Measurements from ENCODE around the gene SIRPD. TPM values are rescaled to one million over a fixed set of nuclear protein-coding genes. Genes with fewer than 3 reads are reported as not detected.
"Not testable (repeated sequence)": the region's sequence is repeated elsewhere in the genome, so short reads cannot be mapped to it uniquely, and the experiment has no call there.

Gene SIRPD
- total RNA-seq, 1 donor from 2014 or later: not detected

- no peaks in the 10 kb centered on the region for H3K36me3 Mint-ChIP-seq
- no peaks in the 10 kb centered on the region for H3K9me3 Mint-ChIP-seq
- peaks cover 9% of the 10 kb centered on the region for H3K27me3 Mint-ChIP-seq
- no peak overlapping the region for H3K27ac Mint-ChIP-seq
- DNase-seq (ENCODE audit: extremely low spot score, unreplicated experiment): no peak
- no peak overlapping the region for H3K4me3 Mint-ChIP-seq
- no peak for TF ChIP-seq CTCF (conservative IDR thresholded peaks at IDR 0.05)
- no peaks in the 10 kb centered on the region for H3K4me1 Mint-ChIP-seq (ENCODE audit: unreplicated experiment)
Measured at GRCh38 chr20:1579488-1579887, 22.0 kb upstream of the SIRPD start.

- no peak for DNase-seq (ENCODE audit: extremely low spot score, unreplicated experiment)
Measured at GRCh38 chr20:1577906-1578305, 20.4 kb upstream of the SIRPD start.

GRCh38 chr20:1577313-1577712, 19.8 kb upstream of the SIRPD start:
- H3K4me1 Mint-ChIP-seq (ENCODE audit: unreplicated experiment); H3K27ac Mint-ChIP-seq; H3K4me3 Mint-ChIP-seq; H3K36me3 Mint-ChIP-seq; DNase-seq (ENCODE audit: extremely low spot score, unreplicated experiment); H3K27me3 Mint-ChIP-seq; H3K9me3 Mint-ChIP-seq: not testable (repeated sequence)

More at GRCh38 chr20:1577906-1578305, 20.4 kb upstream of the SIRPD start:
- no peak overlapping the region for H3K4me3 Mint-ChIP-seq
- no peak for TF ChIP-seq CTCF (conservative IDR thresholded peaks at IDR 0.05)
- peaks cover 9% of the 10 kb centered on the region for H3K27me3 Mint-ChIP-seq
- H3K27ac Mint-ChIP-seq: no peak overlapping the region
- no peaks in the 10 kb centered on the region for H3K4me1 Mint-ChIP-seq (ENCODE audit: unreplicated experiment)
- H3K36me3 Mint-ChIP-seq: no peaks in the 10 kb centered on the region
- no peaks in the 10 kb centered on the region for H3K9me3 Mint-ChIP-seq

- Mint-ChIP-seq H3K36me3 (no peaks in the 10 kb centered on the region), H3K27ac (no peak overlapping the region), H3K4me3 (no peak overlapping the region), H3K9me3 (no peaks in the 10 kb centered on the region), H3K27me3 (peaks cover 9% of the 10 kb centered on the region), H3K4me1 (ENCODE audit: unreplicated experiment) (no peaks in the 10 kb centered on the region)
- TF ChIP-seq CTCF (conservative IDR thresholded peaks at IDR 0.05): no peak
- no peak for DNase-seq (ENCODE audit: extremely low spot score, unreplicated experiment)
Measured at GRCh38 chr20:1576641-1577040, 19.1 kb upstream of the SIRPD start.

GRCh38 chr20:1576003-1576402, 18.5 kb upstream of the SIRPD start:
- H3K27me3 Mint-ChIP-seq; H3K4me3 Mint-ChIP-seq; H3K36me3 Mint-ChIP-seq; H3K9me3 Mint-ChIP-seq; DNase-seq (ENCODE audit: extremely low spot score, unreplicated experiment); H3K27ac Mint-ChIP-seq; H3K4me1 Mint-ChIP-seq (ENCODE audit: unreplicated experiment): not testable (repeated sequence)

GRCh38 chr20:1571583-1571982, 14.1 kb upstream of the SIRPD start:
- not testable (repeated sequence) for DNase-seq (ENCODE audit: extremely low spot score, unreplicated experiment); H3K4me3 Mint-ChIP-seq; H3K9me3 Mint-ChIP-seq; H3K27ac Mint-ChIP-seq; H3K36me3 Mint-ChIP-seq; H3K4me1 Mint-ChIP-seq (ENCODE audit: unreplicated experiment)
- peaks cover 14% of the 10 kb centered on the region for H3K27me3 Mint-ChIP-seq

GRCh38 chr20:1569415-1569881, 11.9 kb upstream of the SIRPD start:
- Mint-ChIP-seq H3K4me1 (ENCODE audit: unreplicated experiment) (no peaks in the 10 kb centered on the region), H3K4me3 (no peak overlapping the region), H3K36me3 (no peaks in the 10 kb centered on the region), H3K9me3 (no peaks in the 10 kb centered on the region), H3K27me3 (peaks cover 10% of the 10 kb centered on the region), H3K27ac (no peak overlapping the region)
- DNase-seq (ENCODE audit: extremely low spot score, unreplicated experiment): no peak
- no peak for TF ChIP-seq CTCF (conservative IDR thresholded peaks at IDR 0.05)

All from type B pancreatic cell (in vitro differentiated cells).